HG03342 (cell line): ENCODE data around the gene MAP3K12.

Experiments
- ATAC-seq: cut with Tn5 transposase; IDR thresholded peaks from one replicate; pipeline ENCODE4 v1.9.1; 2021; ENCODE audit warnings: mild to moderate bottlenecking, moderate library complexity; ENCODE audit not compliant: unreplicated experiment

MAP3K12 gene

DNA sequence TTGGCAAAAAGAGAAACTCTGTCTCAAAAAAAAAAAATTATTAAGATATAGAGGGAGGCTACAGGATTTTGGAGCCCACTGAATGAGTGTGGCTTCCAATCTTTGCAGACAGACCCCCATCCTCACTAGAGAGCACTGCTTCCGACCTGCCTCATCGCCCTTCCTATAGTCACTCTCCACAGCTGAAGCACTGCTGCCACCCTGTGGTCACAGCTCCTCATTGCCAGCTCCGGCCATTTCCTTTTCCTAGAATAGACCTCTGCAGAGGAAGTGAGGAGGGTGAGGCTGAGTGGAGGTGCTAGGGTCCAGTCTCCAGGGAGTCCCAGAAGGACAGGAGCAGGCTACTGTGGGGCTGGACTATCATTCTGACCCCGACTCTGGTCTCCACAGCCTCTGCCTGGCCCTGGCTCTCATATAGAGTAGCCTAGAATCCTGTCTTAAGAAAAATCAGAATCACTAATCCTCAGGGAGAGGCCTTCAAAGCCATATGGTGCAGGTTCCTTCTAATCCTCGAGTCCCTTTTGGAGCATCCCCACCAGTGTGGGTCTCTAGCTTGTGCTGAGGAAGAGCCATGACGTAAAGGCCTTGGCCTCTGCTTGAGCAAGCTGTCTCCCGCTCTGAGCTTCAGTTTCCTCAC is 9.4 kb upstream of the MAP3K12 start:
- peak; percentile 85 for ATAC-seq

GRCh38 chr12:53507603-53507885 is 8.3 kb upstream of the MAP3K12 start:
- ATAC-seq, result no peak

DNA sequence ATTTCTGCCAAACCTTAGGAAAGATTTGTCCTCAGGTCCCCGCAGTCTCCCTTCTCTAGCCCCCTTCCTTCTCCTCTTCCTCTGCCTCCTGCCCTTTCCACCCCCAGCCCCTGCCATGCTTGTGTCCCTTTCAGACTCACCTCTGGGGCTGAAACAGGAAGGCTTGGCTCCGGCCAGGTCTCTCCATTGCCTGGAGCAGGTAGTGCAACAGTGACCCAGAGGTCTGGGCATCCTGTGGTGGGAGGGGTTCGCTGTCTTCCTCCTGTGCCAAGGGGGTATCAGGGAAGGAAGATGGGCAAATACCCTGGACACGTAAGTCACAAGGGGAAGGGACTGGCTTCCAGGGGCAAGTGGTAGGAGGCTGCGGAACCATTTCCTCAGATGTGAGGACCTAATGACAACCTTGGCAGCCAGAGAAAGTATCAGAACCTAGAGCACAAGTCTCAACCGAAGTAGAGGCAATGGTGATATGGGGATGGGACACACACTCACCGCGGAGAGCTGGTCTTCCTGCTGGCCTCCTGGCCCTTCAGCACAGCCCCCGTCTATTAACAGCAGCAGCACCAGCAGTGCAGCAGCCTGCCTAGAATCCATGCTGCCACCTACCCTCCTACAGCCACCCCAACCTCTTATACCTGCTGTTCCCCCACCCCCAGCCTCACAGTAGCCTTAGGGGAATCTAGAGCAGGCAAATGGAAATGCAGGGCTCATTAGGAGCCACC is 7.8 kb upstream of the MAP3K12 start, which contains the start of gene NPFF:
TSS of gene NPFF (minus strand) at position 604 of the 722 bp plus-strand sequence. CDS start at position 594, 10 bp downstream.
- no peak for ATAC-seq

- no peak for ATAC-seq
Observed at GRCh38 chr12:53506450-53506785, 7.2 kb upstream of the MAP3K12 start.

DNA sequence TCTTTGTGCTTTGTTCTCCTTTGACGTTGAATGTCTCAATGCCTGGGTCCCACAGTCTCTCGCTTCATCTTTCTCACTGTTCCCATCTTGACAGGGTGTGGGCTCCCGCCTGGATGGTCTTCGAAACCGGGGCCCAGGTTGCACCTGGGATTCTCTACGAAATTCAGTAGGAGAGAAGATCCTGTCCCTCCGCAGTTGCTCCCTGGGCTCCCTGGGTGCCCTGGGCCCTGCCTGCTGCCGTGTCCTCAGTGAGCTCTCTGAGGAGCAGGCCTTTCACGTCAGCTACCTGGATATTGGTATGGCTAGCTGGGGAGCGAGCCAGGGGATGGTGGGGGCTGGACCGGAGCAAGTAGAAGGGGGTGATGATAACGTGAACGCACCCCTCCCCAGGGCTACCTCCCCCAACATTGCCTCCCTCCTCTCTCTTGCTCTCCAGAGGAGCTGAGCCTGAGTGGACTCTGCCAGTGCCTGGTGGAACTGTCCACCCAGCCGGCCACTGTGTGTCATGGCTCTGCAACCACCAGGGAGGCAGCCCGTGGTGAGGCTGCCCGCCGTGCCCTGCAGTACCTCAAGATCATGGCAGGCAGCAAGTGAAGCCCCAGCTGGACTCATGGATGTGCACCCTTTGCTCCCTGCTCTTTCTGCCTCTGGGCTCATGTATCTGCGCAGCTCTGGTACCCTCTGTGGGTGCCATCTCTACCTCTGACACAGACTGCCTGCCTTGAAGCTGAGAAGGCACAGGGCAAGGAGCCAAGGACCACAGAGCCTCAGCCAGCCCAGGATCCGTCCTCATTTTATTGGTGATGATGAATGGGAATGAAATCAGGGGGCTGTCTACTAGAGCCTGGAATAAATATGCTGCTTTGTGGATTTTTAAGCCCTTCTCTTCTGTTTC is 6.5 kb upstream of the MAP3K12 start:
- no peak for ATAC-seq

DNA sequence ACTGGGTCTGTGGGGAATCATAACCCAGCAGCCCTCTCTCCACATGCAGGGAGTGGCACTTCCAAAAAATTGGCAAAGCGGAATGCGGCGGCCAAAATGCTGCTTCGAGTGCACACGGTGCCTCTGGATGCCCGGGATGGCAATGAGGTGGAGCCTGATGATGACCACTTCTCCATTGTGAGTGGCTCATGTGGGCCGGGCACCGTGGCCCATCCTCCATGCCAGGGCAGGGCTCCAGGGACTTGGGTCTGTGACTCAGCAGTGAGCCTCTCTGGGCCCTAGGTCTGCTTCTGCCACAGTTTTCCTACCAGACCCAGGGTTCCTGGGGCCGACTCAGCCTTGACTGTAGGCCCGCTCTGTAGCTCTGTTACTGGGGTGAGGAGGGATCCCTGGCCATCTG is 5.8 kb upstream of the MAP3K12 start:
- ATAC-seq, result no peak

- ATAC-seq, result no peak
Observed at GRCh38 chr12:53504004-53504920, 5.0 kb upstream of the MAP3K12 start.

- ATAC-seq, result no peak
Observed at GRCh38 chr12:53502983-53503728, 3.9 kb upstream of the MAP3K12 start.

GRCh38 chr12:53502331-53502730 is 3.1 kb upstream of the MAP3K12 start:
- no peak for ATAC-seq

DNA sequence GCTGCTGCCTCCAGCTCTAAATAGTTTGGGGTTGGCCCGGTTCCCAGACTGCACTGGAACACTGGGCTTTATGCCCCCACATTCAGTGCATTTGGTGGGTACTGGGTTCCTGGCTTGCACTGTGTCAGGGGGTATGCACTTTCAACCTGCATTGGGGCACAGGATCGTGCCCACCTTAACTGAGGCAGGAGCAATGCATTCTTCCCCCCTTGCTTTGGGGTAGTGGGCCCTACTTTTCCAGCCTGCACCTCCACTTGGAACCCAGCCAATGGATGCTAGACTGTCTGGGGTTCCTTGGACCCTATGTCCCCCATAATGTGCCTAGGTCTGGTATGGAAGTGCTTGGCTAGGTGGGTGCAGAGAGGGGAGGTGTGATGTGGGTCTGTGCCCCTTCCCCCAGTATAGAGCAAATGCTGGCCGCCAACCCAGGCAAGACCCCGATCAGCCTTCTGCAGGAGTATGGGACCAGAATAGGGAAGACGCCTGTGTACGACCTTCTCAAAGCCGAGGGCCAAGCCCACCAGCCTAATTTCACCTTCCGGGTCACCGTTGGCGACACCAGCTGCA is 2.4 kb upstream of the MAP3K12 start:
- no peak for ATAC-seq

DNA sequence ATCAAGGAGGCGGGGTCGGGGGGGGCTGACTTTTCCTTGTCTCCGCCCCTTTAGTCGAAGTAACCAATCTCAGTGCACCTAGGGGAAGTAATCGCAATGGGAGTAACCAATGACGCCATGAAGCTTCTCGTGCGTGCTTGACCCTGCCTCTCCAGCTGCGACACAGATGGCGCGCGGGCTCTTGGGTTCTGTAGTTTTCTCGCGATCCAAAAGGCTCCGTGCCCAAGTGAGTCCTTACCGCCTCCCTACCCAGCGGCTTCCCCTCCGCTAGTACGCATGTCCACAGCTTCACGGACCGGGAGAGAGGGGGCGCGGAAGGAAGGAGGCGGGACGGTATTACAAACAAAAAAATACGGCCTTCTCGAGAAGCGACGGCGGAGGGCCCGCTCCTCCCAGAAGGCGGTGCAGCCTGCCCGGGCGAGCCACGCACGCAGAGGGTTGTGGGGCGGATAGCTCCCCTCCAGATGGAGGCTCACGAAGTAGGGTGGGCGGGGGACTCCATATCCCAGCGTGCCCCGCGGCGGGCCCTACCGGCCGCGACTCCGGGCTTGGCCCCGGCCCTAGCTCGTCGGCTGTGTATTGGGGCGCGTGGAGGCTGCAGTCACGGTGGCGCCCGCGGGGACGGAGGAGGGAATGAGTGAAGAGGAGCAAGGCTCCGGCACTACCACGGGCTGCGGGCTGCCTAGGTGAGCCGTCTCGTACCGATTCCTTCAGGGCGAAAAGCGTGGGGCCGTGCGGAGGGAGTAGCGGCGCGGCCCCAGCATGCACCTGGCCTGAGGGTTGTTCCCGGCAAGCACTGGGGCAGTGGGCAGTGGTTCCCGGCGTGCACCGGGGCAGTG is 1.7 kb upstream of the MAP3K12 start, which contains the start of gene TARBP2:
TSS of gene TARBP2 (plus strand) at position 508 of the 839 bp plus-strand sequence. CDS start at position 634, 126 bp downstream.
- peak; percentile 73 for ATAC-seq

GRCh38 chr12:53500142-53500775 is 1.0 kb upstream of the MAP3K12 start:
- ATAC-seq, result no peak

DNA sequence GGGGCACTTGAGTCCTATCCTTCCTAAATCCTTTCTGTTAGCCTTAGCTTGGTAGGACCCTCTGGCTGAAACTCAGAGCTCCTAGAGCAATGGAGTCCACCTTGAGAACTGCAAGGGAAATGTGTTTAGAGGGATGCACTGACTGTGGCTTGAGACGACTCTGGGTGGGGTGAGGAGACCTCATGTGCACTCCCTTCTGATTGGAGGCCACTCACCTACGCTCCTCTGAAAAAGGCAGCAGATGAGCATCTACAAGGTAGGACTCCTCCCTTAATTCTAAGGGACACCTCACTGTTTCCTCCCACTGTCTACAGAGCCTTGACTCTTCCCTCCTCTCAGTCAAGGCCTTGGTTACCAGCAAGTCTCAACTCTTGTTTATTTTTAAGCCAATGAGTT is 1.0 kb downstream of the MAP3K12 start:
- no peak for ATAC-seq

DNA sequence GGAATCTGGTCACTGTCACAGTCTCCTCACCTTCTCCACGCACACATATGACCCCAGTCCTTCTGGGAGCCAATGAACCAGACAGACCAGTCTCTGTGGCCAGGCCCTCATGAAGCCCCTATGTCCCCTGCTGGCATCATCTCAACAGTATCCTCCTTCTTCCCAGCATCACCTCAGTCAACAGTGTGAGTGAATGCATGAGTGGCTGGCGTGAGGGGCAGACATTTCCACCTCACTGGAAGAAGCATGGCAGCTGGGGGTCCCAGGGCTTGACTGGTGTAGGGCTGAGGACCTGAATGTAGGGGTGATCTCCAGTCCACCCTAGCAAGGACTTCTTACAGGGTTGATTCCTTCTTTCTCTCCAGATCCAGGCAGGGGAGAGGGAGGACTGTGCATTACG is 1.8 kb downstream of the MAP3K12 start:
- ATAC-seq, result no peak

- no peak for ATAC-seq
Observed at GRCh38 chr12:53496752-53497032, 2.6 kb downstream of the MAP3K12 start.

DNA sequence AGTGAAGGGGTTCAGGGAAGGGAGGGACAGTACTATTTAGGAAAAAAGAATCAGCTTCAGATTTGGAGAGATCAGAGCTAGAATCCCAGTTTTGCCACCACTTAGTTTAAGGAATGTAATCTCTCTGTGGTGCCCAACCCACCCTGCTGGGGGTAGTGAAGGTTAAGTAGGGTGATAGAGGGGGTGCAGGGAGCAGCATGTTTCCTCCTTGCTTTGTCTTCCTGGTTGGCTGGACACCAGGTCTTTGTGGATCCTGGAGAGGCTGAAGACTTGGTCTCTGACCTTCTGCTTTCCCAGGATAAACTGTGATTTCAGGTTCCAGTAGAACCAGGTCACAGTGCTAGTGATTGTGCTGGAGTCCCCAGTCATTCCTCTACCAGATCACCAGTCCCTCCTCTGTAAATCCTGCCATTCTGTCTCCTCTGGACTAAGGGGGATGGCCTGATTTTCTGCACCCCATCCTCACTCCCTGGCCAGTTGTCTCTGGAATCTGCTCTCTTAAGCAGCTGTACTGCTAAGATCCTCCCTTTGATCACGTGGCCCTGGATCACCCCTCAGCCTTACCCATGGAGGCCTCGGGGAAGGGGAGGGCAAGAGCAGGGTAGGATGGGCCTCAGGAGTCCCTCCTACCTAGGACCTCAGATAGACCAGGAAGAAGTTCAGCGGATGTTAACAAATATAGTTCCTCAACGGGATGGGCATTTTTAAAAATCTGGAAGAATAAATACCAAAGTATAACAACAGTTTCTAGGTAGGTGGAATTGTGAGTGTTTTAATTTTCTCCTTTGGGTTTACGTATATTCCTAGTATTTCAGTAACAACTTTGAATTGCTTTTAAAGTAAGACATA is 3.1 kb downstream of the MAP3K12 start:
- ATAC-seq, result no peak

DNA sequence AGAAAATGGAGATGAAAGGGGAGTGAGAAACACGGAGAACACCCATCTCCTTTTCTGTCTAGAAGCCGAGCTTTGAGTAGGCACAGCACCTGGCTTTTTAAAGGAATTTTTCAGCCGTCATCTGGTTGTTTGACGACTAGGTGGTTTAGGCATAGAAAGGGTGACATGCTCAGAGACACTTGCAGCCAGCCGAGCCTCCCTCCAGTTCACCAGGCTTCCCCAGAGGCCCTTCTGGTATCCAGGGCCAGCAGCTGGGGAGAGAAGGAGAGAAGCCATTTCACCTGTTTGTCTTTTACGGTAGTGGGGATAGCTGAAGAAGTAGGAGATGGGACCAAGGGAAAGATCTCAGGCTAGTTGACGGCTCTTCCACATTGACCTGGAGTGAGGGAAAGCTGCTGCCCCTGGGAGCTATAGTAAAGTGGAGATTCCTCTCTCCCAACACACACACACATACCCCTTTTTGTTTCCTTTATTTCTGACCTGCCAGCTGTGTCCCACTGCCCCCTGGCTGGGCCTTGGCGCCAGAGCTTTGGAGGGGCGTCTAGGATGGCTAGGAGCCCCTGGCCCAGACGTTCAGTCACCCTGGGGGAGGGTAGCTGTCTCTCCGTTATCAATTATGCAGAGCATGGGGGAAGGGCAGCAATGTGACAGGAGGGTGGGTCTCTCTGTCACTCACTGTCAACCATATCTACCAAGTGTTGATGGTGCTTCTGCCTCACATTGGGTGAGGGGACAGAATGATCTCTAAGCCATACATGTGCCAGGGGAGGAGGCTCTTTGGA is 5.5 kb downstream of the MAP3K12 start:
- no peak for ATAC-seq
